Measurements from ENCODE around the gene KIAA1217. TPM values are rescaled to one million over a fixed set of nuclear protein-coding genes. Genes with fewer than 3 reads are reported as not detected.

Gene KIAA1217
- polyA plus RNA-seq, 1 of the 3 experiments (the other 2 are of a cell fraction), result 7.2 TPM

GRCh38 chr10:24219963-24220362 lies 11.0 kb downstream of the KIAA1217 start (continued):
- TF ChIP-seq REST (IDR thresholded peaks at IDR 0.05; ENCODE audit: low read depth, low read length) (no peak), JUND (IDR thresholded peaks at IDR 0.05) (no peak), FOXM1 (IDR thresholded peaks at IDR 0.05; ENCODE audit: low read depth) (no peak), FOSL2 (IDR thresholded peaks at IDR 0.05; ENCODE audit: borderline replicate concordance, low read depth) (no peak), MEF2A (IDR thresholded peaks at IDR 0.05; ENCODE audit: borderline replicate concordance, low read depth) (no peak)
- TF ChIP-seq, protein P1, sequence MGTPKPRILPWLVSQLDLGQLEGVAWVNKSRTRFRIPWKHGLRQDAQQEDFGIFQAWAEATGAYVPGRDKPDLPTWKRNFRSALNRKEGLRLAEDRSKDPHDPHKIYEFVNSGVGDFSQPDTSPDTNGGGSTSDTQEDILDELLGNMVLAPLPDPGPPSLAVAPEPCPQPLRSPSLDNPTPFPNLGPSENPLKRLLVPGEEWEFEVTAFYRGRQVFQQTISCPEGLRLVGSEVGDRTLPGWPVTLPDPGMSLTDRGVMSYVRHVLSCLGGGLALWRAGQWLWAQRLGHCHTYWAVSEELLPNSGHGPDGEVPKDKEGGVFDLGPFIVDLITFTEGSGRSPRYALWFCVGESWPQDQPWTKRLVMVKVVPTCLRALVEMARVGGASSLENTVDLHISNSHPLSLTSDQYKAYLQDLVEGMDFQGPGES (IDR thresholded peaks at IDR 0.05; ENCODE audit: low read depth, low read length), result no peak

DNA sequence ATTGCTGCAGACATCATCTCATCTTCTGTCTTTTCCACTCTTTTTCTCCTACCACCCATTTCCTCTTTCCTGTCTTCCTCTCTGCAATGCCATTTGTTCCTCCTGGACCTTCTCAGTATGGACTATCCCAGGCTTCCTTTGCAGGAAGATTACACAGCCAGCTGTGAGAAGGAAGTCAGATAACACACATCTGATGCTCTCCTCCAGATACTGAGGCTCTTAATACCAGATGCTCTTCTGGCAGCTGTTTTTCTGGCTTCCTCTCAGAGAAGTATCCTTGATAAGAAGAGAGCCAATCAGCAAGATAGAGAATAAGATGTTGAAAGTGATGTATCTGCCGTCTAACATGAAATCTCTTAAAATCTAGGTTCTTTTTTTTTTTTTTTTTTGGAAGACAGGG lies 14.4 kb downstream of the KIAA1217 start:
- no peaks in the 10 kb centered on the region for H3K9me2 ChIP-seq
- H2AFZ ChIP-seq (ENCODE audit: low read depth), result no peak overlapping the region
- ChIA-PET CTCF (interaction anchor here (0.9 to 1.3 kb wide), 2 partner anchors 13 to 17 kb away, joined by 3 to 4 read pairs; no protein-coding TSS in a partner anchor), POLR2A (no interaction called here)
- H3K27ac ChIP-seq (ENCODE audit: low read depth in 2 of 2, low read length in 1 of 2), result no peak overlapping the region
- no peaks in the 10 kb centered on the region for H4K20me1 ChIP-seq (ENCODE audit: insufficient read depth)
- no peaks in the 10 kb centered on the region for H3K79me2 ChIP-seq (ENCODE audit: insufficient read depth)
- no peak overlapping the region for H3K4me3 ChIP-seq (ENCODE audit: low read depth in 2 of 2, low read length in 1 of 2)
- DNase-seq, result no peak
- no peak overlapping the region for H3K9ac ChIP-seq
- H3K27me3 ChIP-seq (ENCODE audit: insufficient read depth), result no peaks in the 10 kb centered on the region
- WGBS (ENCODE audit: low lambda C conversion rate), result 58% methylated on average over 1 of the region's 1 CpG
- TF ChIP-seq GATA2 (CRISPR knock-in tag; IDR thresholded peaks at IDR 0.05) (peak; percentile 16; the same call in 1 of the 2 replicates), ZBTB33 (IDR thresholded peaks at IDR 0.05; ENCODE audit: borderline replicate concordance, low read depth) (no peak), RFX5 (IDR thresholded peaks at IDR 0.05; ENCODE audit: low read length) (no peak), TAF1 (IDR thresholded peaks at IDR 0.05; ENCODE audit: borderline replicate concordance, low read depth, low read length) (no peak), ELF1 (IDR thresholded peaks at IDR 0.05) (no peak), USF2 (IDR thresholded peaks at IDR 0.05; ENCODE audit: borderline replicate concordance, low read depth, low read length) (no peak), NFIC (IDR thresholded peaks at IDR 0.05; ENCODE audit: borderline replicate concordance) (no peak), NRF1 (IDR thresholded peaks at IDR 0.05; ENCODE audit: low read depth, low read length) (no peak)
- H3F3A ChIP-seq (replicated peaks; ENCODE audit: insufficient read depth), result no peaks in the 10 kb centered on the region
- H3K9me3 ChIP-seq, result no peaks in the 10 kb centered on the region
- peaks cover 0 to 3% of the 10 kb centered on the region in 2 experiments for H3K36me3 ChIP-seq (replicated peaks in 1 of 2; ENCODE audit: control insufficient read depth in 1 of 2, insufficient read depth in 2 of 2, low read length in 1 of 2)
- H3K4me2 ChIP-seq, result no peak overlapping the region
- H3K4me1 ChIP-seq (ENCODE audit: control insufficient read depth in 1 of 2, insufficient read depth in 2 of 2, low read depth in 1 of 2, low read length in 1 of 2), result no peaks in the 10 kb centered on the region
